Mucosa of rectum (tissue), 2 donors: Measurements from ENCODE around the gene WBP1L.

ENCODE experiments used
- H3K27ac ChIP-seq, 2 donors: one replicate each; pipeline ENCODE4 v1.7.0; 2013; ENCODE audit warnings: inconsistent platforms in 2 of 2, low read depth in 2 of 2, low read length in 2 of 2
- H3K27me3 ChIP-seq, 2 donors: one replicate each; pipeline ENCODE4 v1.7.0; 2013; ENCODE audit warnings: low read length in 2 of 2; ENCODE audit not compliant: control insufficient read depth in 2 of 2, insufficient read depth in 2 of 2
- H3K36me3 ChIP-seq, 2 donors: one replicate each; pipeline ENCODE4 v1.7.0; 2013; ENCODE audit warnings: low read length in 2 of 2; ENCODE audit not compliant: control insufficient read depth in 2 of 2, insufficient read depth in 2 of 2
- H3K4me1 ChIP-seq, 2 donors: one replicate each; pipeline ENCODE4 v1.7.0; 2013; ENCODE audit warnings: low read length in 2 of 2, mild to moderate bottlenecking in 1 of 2; ENCODE audit not compliant: control insufficient read depth in 2 of 2, insufficient read depth in 2 of 2
- H3K4me3 ChIP-seq, 2 donors: one replicate each; pipeline ENCODE4 v1.7.0; 2013; ENCODE audit warnings: low read length in 2 of 2
- H3K9ac ChIP-seq, 2 donors: one replicate each; pipeline ENCODE4 v1.7.0; 2013; ENCODE audit warnings: low read length in 2 of 2, low read depth in 1 of 2, mild to moderate bottlenecking in 1 of 2
- H3K9me3 ChIP-seq, 2 donors: one replicate each; pipeline ENCODE4 v1.7.0; 2013; ENCODE audit warnings: low read length in 2 of 2; ENCODE audit not compliant: control insufficient read depth in 2 of 2
- donor health status: healthy.
- donor health status: Normal muscosa, but diverticular disease.

WBP1L gene

GRCh38 chr10:102720775-102721301, 22.9 kb upstream of the WBP1L start:
- H3K4me3 ChIP-seq: no peak overlapping the region

GRCh38 chr10:102721954-102722353, 21.8 kb upstream of the WBP1L start:
- H3K27me3 ChIP-seq: no peaks in the 10 kb centered on the region
- H3K27ac ChIP-seq: no peak overlapping the region
- no peak overlapping the region for H3K9ac ChIP-seq
- H3K36me3 ChIP-seq: peaks cover 0 to 6% of the 10 kb centered on the region in 2 donors
- H3K4me1 ChIP-seq: no peaks in the 10 kb centered on the region
- no peak overlapping the region for H3K4me3 ChIP-seq
- H3K9me3 ChIP-seq: no peaks in the 10 kb centered on the region

More at GRCh38 chr10:102720775-102721301, 22.9 kb upstream of the WBP1L start:
- H3K27ac ChIP-seq: no peak overlapping the region
- H3K36me3 ChIP-seq: no peaks in the 10 kb centered on the region
- no peaks in the 10 kb centered on the region for H3K4me1 ChIP-seq
- no peaks in the 10 kb centered on the region for H3K27me3 ChIP-seq
- H3K9ac ChIP-seq: no peak overlapping the region
- no peaks in the 10 kb centered on the region for H3K9me3 ChIP-seq

GRCh38 chr10:102723989-102724388, 19.8 kb upstream of the WBP1L start:
- no peak overlapping the region for H3K4me3 ChIP-seq
- no peaks in the 10 kb centered on the region for H3K4me1 ChIP-seq
- no peak overlapping the region for H3K27ac ChIP-seq
- H3K9ac ChIP-seq: no peak overlapping the region
- no peaks in the 10 kb centered on the region for H3K27me3 ChIP-seq
- H3K36me3 ChIP-seq: peaks cover 3 to 11% of the 10 kb centered on the region in 2 donors
- no peaks in the 10 kb centered on the region for H3K9me3 ChIP-seq

- Histone ChIP-seq H3K4me1 (no peaks in the 10 kb centered on the region), H3K4me3 (no peak overlapping the region), H3K27me3 (no peaks in the 10 kb centered on the region), H3K9ac (no peak overlapping the region), H3K36me3 (peaks cover 3 to 16% of the 10 kb centered on the region in 2 donors), H3K9me3 (no peaks in the 10 kb centered on the region), H3K27ac (no peak overlapping the region)
Observed at GRCh38 chr10:102726274-102726673, 17.5 kb upstream of the WBP1L start.

- Histone ChIP-seq H3K9ac (no peak overlapping the region), H3K27ac (no peak overlapping the region), H3K9me3 (no peaks in the 10 kb centered on the region), H3K4me3 (no peak overlapping the region), H3K27me3 (no peaks in the 10 kb centered on the region), H3K36me3 (peaks cover 3 to 20% of the 10 kb centered on the region in 2 donors), H3K4me1 (no peaks in the 10 kb centered on the region)
Observed at GRCh38 chr10:102727037-102727818, 16.5 kb upstream of the WBP1L start.

- Histone ChIP-seq H3K36me3 (peaks cover 3 to 27% of the 10 kb centered on the region in 2 donors), H3K9me3 (no peaks in the 10 kb centered on the region), H3K27ac (no peak overlapping the region), H3K9ac (no peak overlapping the region), H3K27me3 (no peaks in the 10 kb centered on the region), H3K4me3 (no peak overlapping the region), H3K4me1 (no peaks in the 10 kb centered on the region)
Observed at GRCh38 chr10:102729029-102730026, 14.4 kb upstream of the WBP1L start.

- H3K36me3 ChIP-seq: peaks cover 3 to 28% of the 10 kb centered on the region in 2 donors
- H3K9ac ChIP-seq: no peak overlapping the region
- H3K4me3 ChIP-seq: no peak overlapping the region
- H3K27me3 ChIP-seq: no peaks in the 10 kb centered on the region
- H3K9me3 ChIP-seq: no peaks in the 10 kb centered on the region
- no peak overlapping the region for H3K27ac ChIP-seq
- no peaks in the 10 kb centered on the region for H3K4me1 ChIP-seq
Observed at GRCh38 chr10:102731222-102731800, 12.4 kb upstream of the WBP1L start.

GRCh38 chr10:102732661-102733060, 11.1 kb upstream of the WBP1L start:
- Histone ChIP-seq H3K4me1 (no peaks in the 10 kb centered on the region), H3K9me3 (no peaks in the 10 kb centered on the region), H3K27me3 (no peaks in the 10 kb centered on the region), H3K9ac (no peak overlapping the region), H3K4me3 (no peak overlapping the region), H3K36me3 (peaks cover 5 to 21% of the 10 kb centered on the region in 2 donors), H3K27ac (no peak overlapping the region)

- Histone ChIP-seq H3K9ac (no peak overlapping the region), H3K4me1 (no peaks in the 10 kb centered on the region), H3K9me3 (no peaks in the 10 kb centered on the region), H3K27me3 (no peaks in the 10 kb centered on the region), H3K27ac (no peak overlapping the region), H3K36me3 (peaks cover 6 to 18% of the 10 kb centered on the region in 2 donors), H3K4me3 (no peak overlapping the region)
Observed at GRCh38 chr10:102735065-102735562, 8.6 kb upstream of the WBP1L start.
